Stomach (tissue), 4 donors: ENCODE results near the gene P2RY4.

Experiments used
- CTCF ChIP-seq, 7 experiments: fragments of 450-650 bp in 4 of 7; fragments of 200-600 bp in 3 of 7; sonication (generic) in 3 of 7; IDR thresholded peaks; one replicate each; pipeline ENCODE4 v1.5.1; 2016 to 2019; ENCODE audit warnings: antibody characterized with exemption in 7 of 7, control low read depth in 2 of 7, mild to moderate bottlenecking in 1 of 7
- EP300 ChIP-seq: sonication (generic); formaldehyde crosslinking; IDR thresholded peaks from one replicate; pipeline ENCODE4 v1.6.1; 2017; ENCODE audit warnings: antibody characterized with exemption
- POLR2A ChIP-seq, 4 donors: fragments of 450-650 bp; IDR thresholded peaks; one replicate each; pipeline ENCODE4 v1.6.1; 2016; ENCODE audit warnings: antibody characterized with exemption in 4 of 4, control low read depth in 2 of 4, mild to moderate bottlenecking in 1 of 4, moderate library complexity in 1 of 4
- POLR2AphosphoS5 ChIP-seq, 3 donors: sonication (generic); formaldehyde crosslinking; IDR thresholded peaks; one replicate each; pipeline ENCODE4 v1.6.1; 2016; ENCODE audit warnings: antibody characterized with exemption in 3 of 3

GRCh38 chrX:70254909-70255308 is 5.1 kb downstream of the P2RY4 start:
- no peak for TF ChIP-seq CTCF (IDR thresholded peaks at IDR 0.05)
- TF ChIP-seq POLR2A (IDR thresholded peaks at IDR 0.05): no peak
- TF ChIP-seq EP300: no peak
- no peak for TF ChIP-seq POLR2AphosphoS5 (IDR thresholded peaks at IDR 0.05)
